Measurements from ENCODE around the gene RYR3. TPM values are rescaled to one million over a fixed set of nuclear protein-coding genes. Genes with fewer than 3 reads are reported as not detected.

The RYR3 gene
- total RNA-seq (2022; extraction: Qiagen RNA extraction; ENCODE audit: low read depth), result 0.02 to 0.09 TPM (median 0.06 TPM) in 4 of 5 replicates, not detected in the other

DNA sequence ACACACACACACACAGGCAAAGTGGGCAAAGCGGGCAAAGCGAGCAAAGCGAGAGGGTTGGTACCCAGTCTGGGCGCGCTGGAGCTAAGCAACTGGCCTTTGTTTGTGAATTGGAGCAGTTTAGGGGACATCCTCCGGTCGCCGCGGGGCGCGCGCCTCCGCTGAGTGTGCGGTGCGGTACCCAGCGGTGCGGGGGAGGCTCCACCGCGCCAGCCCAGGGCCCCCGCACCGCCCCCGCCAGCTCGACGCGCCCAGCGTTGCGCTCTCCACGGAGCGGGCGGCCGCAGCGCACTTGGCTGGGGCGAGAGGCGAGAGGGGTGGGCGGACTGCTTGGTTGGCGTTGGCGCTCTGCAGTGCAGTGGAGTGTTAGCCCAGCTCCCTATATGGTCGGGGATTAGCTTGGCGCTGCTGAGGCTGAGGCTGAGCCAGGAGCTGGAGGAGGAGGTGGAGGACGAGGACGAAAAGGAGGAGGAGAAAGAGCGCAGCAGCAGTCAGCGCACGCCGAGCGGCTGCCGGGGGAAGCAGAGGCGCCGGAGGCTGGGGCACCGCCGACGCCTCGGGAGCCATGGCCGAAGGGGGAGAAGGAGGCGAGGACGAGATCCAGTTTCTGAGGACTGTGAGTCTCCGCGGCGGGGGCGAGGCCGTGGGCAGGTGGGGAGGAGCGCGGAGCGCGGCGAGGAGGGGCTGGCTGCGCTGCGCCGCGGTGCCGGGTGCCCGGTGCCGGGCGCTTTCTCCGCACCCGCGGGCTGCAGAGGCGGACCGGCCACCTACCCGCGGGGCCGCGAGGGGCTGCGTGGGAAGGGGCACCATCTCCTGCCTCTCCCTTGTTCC is at the start of gene RYR3:
RYR3 (plus strand) TSS at position 487 of the 831 bp plus-strand sequence; CDS start at position 566, 79 bp downstream.

Other genes starting within 250 kb of the RYR3 start
- 0.20 to 0.77 TPM (median 0.28 TPM) in 5 replicates for gene FMN1, start 116.3 kb upstream of the RYR3 start, total RNA-seq (2022; extraction: Qiagen RNA extraction; ENCODE audit: low read depth)